Keratinocyte (primary cell): ENCODE data around the gene ECHDC3. TPM values are rescaled to one million over a fixed set of nuclear protein-coding genes. Genes with fewer than 3 reads are reported as not detected.
A peak's percentile ranks its signal among the peaks of the same experiment; 100 is the strongest.

Experiments
- DNase-seq: peaks from one replicate; pipeline ENCODE4 v3.0.0-alpha.2; 2011; ENCODE audit warnings: low read depth, missing footprints, low spot score
- FAIRE-seq: peaks from 2 replicates; lab custom pipeline; 2011; peaks lifted over from hg19 to GRCh38; lab: Jason Lieb, UNC
- H2AFZ ChIP-seq: 2 replicates; pipeline ENCODE4 v1.6.0; 2012; ENCODE audit warnings: low read length, control low read depth, inconsistent platforms; ENCODE audit not compliant: control insufficient read depth
- H3K27ac ChIP-seq: 2 replicates; pipeline ENCODE4 v1.5.1; 2011; ENCODE audit warnings: low read length; ENCODE audit not compliant: control insufficient read depth, insufficient read depth
- H3K27me3 ChIP-seq: 3 replicates; pipeline ENCODE4 v1.6.0; 2011; ENCODE audit warnings: low read length; ENCODE audit not compliant: control insufficient read depth, insufficient read depth; ENCODE audit errors: extremely low read depth
- H3K36me3 ChIP-seq, 2 experiments: 2 replicates in 1 of 2; 3 replicates in 1 of 2; pipeline ENCODE4 v1.5.1; 2011; ENCODE audit warnings: low read length in 2 of 2, mild to moderate bottlenecking in 1 of 2; ENCODE audit not compliant: control insufficient read depth in 2 of 2, insufficient read depth in 2 of 2; ENCODE audit errors: extremely low read depth in 1 of 2
- H3K4me1 ChIP-seq: 3 replicates; pipeline ENCODE4 v1.5.1; 2011; ENCODE audit warnings: low read length; ENCODE audit not compliant: control insufficient read depth, insufficient read depth; ENCODE audit errors: extremely low read depth
- H3K4me2 ChIP-seq: 3 replicates; pipeline ENCODE4 v1.6.0; 2011; ENCODE audit warnings: low read depth, low read length; ENCODE audit not compliant: control insufficient read depth, insufficient read depth; ENCODE audit errors: extremely low read depth
- H3K4me3 ChIP-seq, 3 experiments: fragments of 200-600 bp in 1 of 3; sonication (generic) in 1 of 3; 2 replicates in 2 of 3; 3 replicates in 1 of 3; pipeline ENCODE4 v1.5.1; 2011 to 2016; ENCODE audit warnings: low read length in 3 of 3, mild to moderate bottlenecking in 3 of 3, control low read depth in 2 of 3, inconsistent platforms in 1 of 3, low read depth in 1 of 3, mixed read lengths in 1 of 3, mixed run types in 1 of 3, moderate library complexity in 1 of 3; ENCODE audit not compliant: control insufficient read depth in 2 of 3, insufficient read depth in 2 of 3; ENCODE audit errors: extremely low read depth in 1 of 3
- H3K79me2 ChIP-seq: 2 replicates; pipeline ENCODE4 v1.6.0; 2012; ENCODE audit warnings: low read length; ENCODE audit not compliant: control insufficient read depth, insufficient read depth
- H3K9ac ChIP-seq: 3 replicates; pipeline ENCODE4 v1.6.0; 2011; ENCODE audit warnings: low read length; ENCODE audit not compliant: control insufficient read depth, insufficient read depth; ENCODE audit errors: extremely low read depth
- H3K9me1 ChIP-seq: 3 replicates; pipeline ENCODE4 v1.6.0; 2011; ENCODE audit warnings: low read length; ENCODE audit not compliant: control insufficient read depth, insufficient read depth; ENCODE audit errors: extremely low read depth
- H3K9me3 ChIP-seq: 2 replicates; pipeline ENCODE4 v1.5.1; 2012; ENCODE audit warnings: low read depth, low read length; ENCODE audit not compliant: control insufficient read depth
- H4K20me1 ChIP-seq: 3 replicates; pipeline ENCODE4 v1.6.0; 2011; ENCODE audit warnings: low read length; ENCODE audit not compliant: control insufficient read depth, insufficient read depth; ENCODE audit errors: extremely low read depth
- EZH2 ChIP-seq: IDR thresholded peaks from one replicate; pipeline ENCODE4 v1.6.1; 2012; ENCODE audit warnings: inconsistent platforms, mild to moderate bottlenecking, low read length, moderate library complexity
- dilution Hi-C: fragments of 300-500 bp; cut with MboI; formaldehyde crosslinking; loops from one replicate; pipeline ENCODE4 v1.7.0; 2020; ENCODE audit warnings: low sequenced_read_pairs; ENCODE audit not compliant: extremely low pct_ligation_motif_present
- polyA plus RNA-seq, 5 experiments: library from polyadenylated mRNA; depleted of rRNA in 3 of 5; stranded (reverse) in 3 of 5; stranded (forward) in 1 of 5; unstranded in 1 of 5; fragments of >200 nt; gene quantifications; 1 replicate in 1 of 5; 2 replicates in 3 of 5; 3 replicates in 1 of 5; pipeline versions ENCODE4 v1.2.1 to v1.2.3, GENCODE V29; 2011 to 2012; ENCODE audit warnings: missing spikeins in 2 of 5, low read depth in 1 of 5, low replicate concordance in 1 of 5
- TF ChIP-seq, protein P1 (sequence below), 3 experiments: IDR thresholded peaks in 1 of 3; conservative IDR thresholded peaks in 1 of 3; optimal IDR thresholded peaks in 1 of 3; 2 replicates in 2 of 3; 3 replicates in 1 of 3; pipeline versions ENCODE3 to v1.5.1; 2011; ENCODE audit warnings: low read length in 3 of 3, mild to moderate bottlenecking in 3 of 3, moderate library complexity in 2 of 3, control low read depth in 1 of 3, inconsistent platforms in 1 of 3; ENCODE audit not compliant: insufficient read depth in 2 of 3; ENCODE audit errors: extremely low read depth in 1 of 3

ECHDC3 gene
- polyA plus RNA-seq, 1 donor (not counting 4 experiments of a cell fraction or from before 2014, with no cell fraction given) = 3.5 TPM

DNA sequence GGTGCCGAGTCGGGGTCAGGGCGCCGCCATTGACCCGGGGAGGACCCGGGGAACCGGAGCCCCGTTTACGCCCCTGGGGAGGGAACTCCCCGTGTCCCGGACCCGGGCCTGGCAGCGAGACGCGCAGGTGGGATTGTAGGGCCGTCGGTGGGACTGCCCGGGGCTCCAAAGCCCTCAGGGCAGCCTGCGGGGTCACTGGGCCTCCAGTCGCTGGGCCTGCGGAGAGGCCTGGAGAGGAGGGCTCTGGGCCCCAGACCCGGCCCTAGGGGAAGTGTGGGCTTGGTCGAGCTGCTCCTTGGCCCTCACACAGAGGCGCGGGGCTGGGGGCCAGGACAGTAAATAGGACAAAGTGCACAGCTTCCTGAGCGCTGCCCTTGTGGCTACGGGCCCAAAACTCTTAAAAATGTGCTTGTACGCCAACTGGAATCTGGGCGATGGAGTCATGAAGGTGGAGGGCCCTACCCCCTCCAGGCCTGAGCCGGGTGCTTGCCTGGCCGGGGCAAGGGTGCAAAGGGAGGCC lies 657 bp downstream of the ECHDC3 start:
- H3K36me3 ChIP-seq = no peaks in the 10 kb centered on the region
- peak overlapping the region; percentile 45 to 63 (median 45) for H3K4me3 ChIP-seq
- H3K27me3 ChIP-seq = no peaks in the 10 kb centered on the region
- no peaks in the 10 kb centered on the region for H3K9me1 ChIP-seq
- dilution Hi-C loops = no loop called here
- H3K4me2 ChIP-seq = peak overlapping the region; percentile 72
- peak overlapping the region; percentile 61 for H3K27ac ChIP-seq
- no peaks in the 10 kb centered on the region for H3K79me2 ChIP-seq
- H3K9ac ChIP-seq = peak overlapping the region; percentile 78
- H4K20me1 ChIP-seq = no peaks in the 10 kb centered on the region
- no peaks in the 10 kb centered on the region for H3K9me3 ChIP-seq
- no peak for DNase-seq
- TF ChIP-seq, protein P1, sequence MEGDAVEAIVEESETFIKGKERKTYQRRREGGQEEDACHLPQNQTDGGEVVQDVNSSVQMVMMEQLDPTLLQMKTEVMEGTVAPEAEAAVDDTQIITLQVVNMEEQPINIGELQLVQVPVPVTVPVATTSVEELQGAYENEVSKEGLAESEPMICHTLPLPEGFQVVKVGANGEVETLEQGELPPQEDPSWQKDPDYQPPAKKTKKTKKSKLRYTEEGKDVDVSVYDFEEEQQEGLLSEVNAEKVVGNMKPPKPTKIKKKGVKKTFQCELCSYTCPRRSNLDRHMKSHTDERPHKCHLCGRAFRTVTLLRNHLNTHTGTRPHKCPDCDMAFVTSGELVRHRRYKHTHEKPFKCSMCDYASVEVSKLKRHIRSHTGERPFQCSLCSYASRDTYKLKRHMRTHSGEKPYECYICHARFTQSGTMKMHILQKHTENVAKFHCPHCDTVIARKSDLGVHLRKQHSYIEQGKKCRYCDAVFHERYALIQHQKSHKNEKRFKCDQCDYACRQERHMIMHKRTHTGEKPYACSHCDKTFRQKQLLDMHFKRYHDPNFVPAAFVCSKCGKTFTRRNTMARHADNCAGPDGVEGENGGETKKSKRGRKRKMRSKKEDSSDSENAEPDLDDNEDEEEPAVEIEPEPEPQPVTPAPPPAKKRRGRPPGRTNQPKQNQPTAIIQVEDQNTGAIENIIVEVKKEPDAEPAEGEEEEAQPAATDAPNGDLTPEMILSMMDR (optimal IDR thresholded peaks at IDR 0.05 in 1 of 3, IDR thresholded peaks at IDR 0.05 in 1 of 3, conservative IDR thresholded peaks at IDR 0.05 in 1 of 3; ENCODE audit: extremely low read depth in 1 of 3, insufficient read depth in 2 of 3, low read length in 3 of 3) = no peak
- TF ChIP-seq EZH2 = no peak
- FAIRE-seq = no peak
- peak overlapping the region; percentile 27 for H2AFZ ChIP-seq
- H3K4me1 ChIP-seq = peaks cover 7% of the 10 kb centered on the region

DNA sequence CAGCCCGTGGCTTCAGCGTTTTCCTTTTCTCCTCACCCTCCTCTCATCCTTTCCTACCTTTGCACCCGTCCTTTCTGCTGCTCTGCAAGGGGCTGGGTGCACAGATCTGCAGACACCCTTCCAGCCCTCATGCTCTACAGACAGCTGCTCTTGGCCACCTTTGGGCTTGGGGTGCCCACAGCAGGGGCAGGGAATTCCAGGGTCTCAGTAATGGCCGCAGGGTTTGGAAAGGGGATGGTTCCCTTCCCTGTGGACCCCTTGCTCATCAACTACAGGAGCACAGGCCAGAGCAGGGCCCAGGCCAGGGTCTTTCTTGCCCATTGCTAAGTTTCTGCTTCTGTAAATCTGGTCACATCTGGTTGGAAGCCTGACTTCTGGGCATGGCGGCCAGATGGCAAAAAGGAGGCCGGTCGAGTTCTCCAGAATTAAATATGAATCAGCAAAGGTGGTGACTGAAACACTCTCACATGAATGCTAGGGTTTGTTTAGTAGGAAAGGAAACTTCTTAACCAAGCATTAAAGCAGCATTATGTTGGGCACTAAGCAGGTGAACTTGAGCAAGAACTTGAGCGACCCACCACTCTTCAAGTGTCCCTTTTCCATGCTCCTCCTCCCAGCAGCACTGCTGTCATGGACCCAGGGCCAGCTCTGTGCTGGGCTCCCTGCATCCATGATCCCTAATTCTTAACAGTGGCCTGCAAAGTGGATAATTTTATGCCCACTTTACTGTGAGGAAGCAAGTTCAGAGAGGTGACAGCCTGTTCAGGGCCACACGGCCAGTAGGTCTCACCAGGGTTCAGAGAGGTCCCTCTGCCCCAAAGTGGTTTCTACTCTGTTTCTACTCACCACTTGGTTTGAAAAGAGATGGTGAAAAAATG lies 1.5 kb downstream of the ECHDC3 start:
- peak overlapping the region; percentile 72 for H3K4me2 ChIP-seq
- dilution Hi-C loops = no loop called here

More for the DNA sequence above, 1.5 kb downstream of the ECHDC3 start:
- H3K4me1 ChIP-seq = peaks cover 7% of the 10 kb centered on the region
- H3K36me3 ChIP-seq = no peaks in the 10 kb centered on the region
- no peaks in the 10 kb centered on the region for H4K20me1 ChIP-seq
- no peak for TF ChIP-seq EZH2
- TF ChIP-seq, protein P1 (optimal IDR thresholded peaks at IDR 0.05 in 1 of 3, IDR thresholded peaks at IDR 0.05 in 1 of 3, conservative IDR thresholded peaks at IDR 0.05 in 1 of 3; ENCODE audit: extremely low read depth in 1 of 3, insufficient read depth in 2 of 3, low read length in 3 of 3) = no peak
- FAIRE-seq = no peak
- no peak overlapping the region for H2AFZ ChIP-seq
- no peaks in the 10 kb centered on the region for H3K27me3 ChIP-seq
- no peaks in the 10 kb centered on the region for H3K9me3 ChIP-seq
- DNase-seq = no peak
- H3K9ac ChIP-seq = peak overlapping the region; percentile 78
- peak overlapping the region in 2 of 3 experiments; percentile 45 to 63 for H3K4me3 ChIP-seq
- no peaks in the 10 kb centered on the region for H3K9me1 ChIP-seq
- no peaks in the 10 kb centered on the region for H3K79me2 ChIP-seq
- no peak overlapping the region for H3K27ac ChIP-seq
